NCI-H446 treated with DMSO at 0.1 percent for 48 hours (cell line): ENCODE measurements around the gene RGS14.
"Not testable (repeated sequence)": the region's sequence is repeated elsewhere in the genome, so short reads cannot be mapped to it uniquely, and the experiment has no call there.

Source experiments
- DNase-seq: peaks from one replicate; lab custom pipeline; 2025; lab: John Stamatoyannopoulos, UW

RGS14 gene

DNA sequence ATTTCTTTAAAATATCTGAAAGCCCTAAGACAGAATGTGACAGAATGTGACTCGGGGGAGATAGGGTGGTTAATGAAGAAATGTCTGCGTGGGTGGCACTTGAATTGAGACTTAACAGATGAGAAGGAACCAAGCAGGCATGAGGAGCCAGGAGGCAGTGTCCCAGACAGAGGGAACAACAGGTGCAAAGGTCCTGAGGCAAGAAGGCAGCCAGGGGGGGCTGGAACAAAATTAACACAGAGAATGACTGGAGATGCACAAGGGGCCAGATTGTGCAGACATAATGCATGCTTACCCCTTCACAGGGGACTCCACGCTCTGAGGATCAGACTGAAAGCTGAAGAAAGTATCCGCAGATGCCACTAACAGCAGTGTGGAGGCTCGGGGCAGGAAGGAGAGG, 8.0 kb upstream of the RGS14 start:
- DNase-seq, result no peak

GRCh38 chr5:177350776-177351391, 6.8 kb upstream of the RGS14 start:
- DNase-seq, result no peak

GRCh38 chr5:177351392-177352329, 6.1 kb upstream of the RGS14 start, which contains the start of gene LMAN2:
Gene LMAN2, minus strand, starts transcription at chr5:177351668. Its CDS starts 21 bp downstream, at chr5:177351647.
- DNase-seq, result peak; percentile 83

- no peak for DNase-seq
Observed at GRCh38 chr5:177353093-177353492, 4.6 kb upstream of the RGS14 start.

DNA sequence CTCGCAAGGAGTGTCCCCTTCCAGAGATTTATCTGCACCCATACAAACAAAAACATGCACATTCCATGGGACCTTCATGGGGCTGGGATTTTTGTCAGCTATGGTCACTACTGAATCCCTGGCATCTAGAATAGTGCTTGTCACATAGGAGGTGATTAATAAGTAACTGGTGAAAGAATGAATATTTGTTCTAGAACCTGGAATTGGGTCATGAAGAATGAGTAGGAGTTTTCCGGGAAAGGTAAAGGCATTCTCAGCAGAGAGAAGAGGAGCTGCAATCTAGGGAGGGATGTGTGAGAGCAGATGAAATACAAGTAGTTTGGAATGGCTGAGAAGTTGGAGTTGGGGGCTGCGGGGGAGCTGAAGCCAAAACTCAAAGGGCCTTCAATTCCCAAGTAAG, 3.5 kb upstream of the RGS14 start:
- no peak for DNase-seq

- no peak for DNase-seq
Observed at GRCh38 chr5:177354711-177355110, 3.0 kb upstream of the RGS14 start.

DNA sequence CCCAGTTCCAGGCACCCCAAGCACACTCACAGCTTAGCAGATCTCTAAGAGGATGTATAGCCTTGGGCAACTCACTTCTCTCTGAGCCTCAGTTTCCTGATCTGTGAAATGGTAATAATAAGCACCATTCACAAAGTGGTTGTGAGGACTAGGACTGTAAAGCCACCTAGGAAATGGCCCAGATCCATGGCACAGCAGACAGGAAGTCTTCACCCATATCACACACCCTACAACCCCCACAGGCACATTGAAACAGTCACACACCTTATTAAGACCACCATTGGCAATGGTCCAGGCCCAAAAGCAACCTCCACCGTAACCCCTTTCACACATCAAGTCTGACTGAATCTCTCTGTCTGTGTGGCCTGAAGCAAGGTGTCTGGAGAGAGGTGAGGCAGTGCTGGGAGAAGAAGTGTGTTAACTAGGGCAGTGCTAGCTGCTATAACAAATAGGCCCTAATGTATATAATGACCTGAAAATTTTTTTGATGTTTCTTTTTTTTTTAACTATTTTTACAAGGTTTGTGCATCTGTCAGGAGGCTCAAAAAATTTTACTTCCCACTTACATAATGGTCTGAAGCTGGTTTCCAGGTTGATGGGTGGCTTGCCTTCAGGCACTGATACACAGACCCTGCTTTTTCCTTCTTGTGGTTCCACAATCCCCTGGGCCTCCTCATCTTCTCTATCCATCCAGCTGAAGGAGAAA, 2.4 kb upstream of the RGS14 start:
- no peak for DNase-seq

- DNase-seq, result no peak
Observed at GRCh38 chr5:177355868-177356168, 1.9 kb upstream of the RGS14 start.

- DNase-seq, result no peak
Observed at GRCh38 chr5:177356746-177357145, 978 bp upstream of the RGS14 start.

- DNase-seq, result no peak
Observed at GRCh38 chr5:177357146-177357458, 622 bp upstream of the RGS14 start.

GRCh38 chr5:177358370-177358819, 671 bp downstream of the RGS14 start:
- no peak for DNase-seq

GRCh38 chr5:177359451-177359851, 1.7 kb downstream of the RGS14 start:
- no peak for DNase-seq

DNA sequence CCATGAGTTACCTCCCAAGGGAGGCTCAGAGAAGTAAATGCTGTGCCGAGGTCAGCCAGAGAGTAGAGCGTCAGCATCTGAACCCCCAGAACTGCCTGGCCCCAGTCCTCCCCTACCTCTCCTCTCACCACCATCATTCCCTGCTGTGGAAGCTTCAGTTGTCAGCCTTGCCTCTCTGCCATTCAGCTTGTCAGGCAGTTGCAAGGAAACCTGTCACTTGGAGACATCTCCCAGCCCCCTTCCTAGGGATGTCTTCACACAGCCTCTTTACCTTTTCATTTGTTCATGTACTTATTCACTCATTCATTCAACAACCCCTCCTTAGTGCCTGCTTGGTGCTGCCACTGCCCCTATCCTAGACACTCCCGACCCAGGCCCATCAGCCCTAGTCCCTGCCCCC, 2.1 kb downstream of the RGS14 start:
- no peak for DNase-seq

GRCh38 chr5:177360740-177361139, 3.0 kb downstream of the RGS14 start:
- DNase-seq, result not testable (repeated sequence)

GRCh38 chr5:177361418-177362291, 3.9 kb downstream of the RGS14 start:
- no peak for DNase-seq

DNA sequence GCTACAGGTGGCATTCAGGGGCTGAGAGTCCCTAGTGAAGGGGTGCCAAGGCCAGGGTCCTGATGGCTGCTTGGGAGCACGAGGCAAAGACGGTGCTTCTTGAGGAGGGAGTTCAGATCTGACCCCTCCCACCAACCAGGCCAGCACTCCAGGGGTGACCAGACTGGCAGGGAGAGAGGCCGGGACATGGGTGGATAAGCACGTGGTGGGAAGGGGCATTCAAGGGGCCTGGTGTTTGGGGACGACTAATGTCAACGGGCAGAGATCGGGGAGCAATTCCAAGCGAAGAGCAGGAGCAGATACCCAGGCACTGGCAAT, 4.5 kb downstream of the RGS14 start:
- DNase-seq, result no peak

DNA sequence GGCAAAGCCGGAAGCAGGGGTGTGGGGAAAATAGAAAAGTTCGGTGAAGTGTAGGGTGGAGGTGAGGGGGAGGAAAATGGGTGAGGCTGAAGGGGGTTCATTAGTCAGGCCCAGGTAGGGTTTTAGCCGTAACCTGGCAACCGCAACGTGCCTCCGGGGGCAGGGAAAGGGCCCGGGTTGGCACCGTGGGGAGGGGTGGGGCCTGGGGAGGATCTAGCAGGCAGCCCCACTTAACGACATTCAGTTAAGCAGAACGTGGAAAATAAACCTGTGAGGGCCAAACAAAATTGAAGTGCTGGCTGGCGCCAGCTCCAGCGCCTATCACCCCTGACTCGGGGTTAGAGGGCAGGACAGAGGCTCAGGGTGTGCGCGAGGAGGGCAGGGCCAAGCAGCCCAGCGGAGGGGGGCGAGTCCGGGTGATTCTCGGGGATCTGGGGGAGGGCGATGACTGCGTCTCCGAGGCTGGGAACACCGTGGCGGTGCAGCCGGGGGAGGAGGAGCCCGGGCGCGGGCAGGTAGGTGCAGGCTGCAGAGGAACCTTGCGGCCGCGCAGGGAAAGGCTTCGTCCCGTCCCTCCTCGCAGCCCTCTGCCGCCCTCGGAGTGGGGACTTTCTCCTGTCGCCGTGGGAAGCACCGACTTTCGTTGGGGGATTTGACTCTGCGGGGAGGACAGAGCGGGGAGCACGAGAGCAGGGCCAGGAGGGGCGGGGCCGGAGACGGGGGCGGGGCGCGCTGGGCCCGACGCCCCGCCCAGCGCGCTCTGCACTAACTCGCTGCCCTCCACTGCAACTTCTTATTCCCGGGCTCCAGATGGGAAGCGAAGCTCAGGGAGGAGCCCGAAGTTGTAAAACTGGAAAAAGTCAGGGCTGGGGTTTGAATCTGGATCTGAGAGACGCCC, 5.1 kb downstream of the RGS14 start:
- DNase-seq, result no peak

- DNase-seq, result no peak
Observed at GRCh38 chr5:177363565-177363964, 5.8 kb downstream of the RGS14 start.

DNA sequence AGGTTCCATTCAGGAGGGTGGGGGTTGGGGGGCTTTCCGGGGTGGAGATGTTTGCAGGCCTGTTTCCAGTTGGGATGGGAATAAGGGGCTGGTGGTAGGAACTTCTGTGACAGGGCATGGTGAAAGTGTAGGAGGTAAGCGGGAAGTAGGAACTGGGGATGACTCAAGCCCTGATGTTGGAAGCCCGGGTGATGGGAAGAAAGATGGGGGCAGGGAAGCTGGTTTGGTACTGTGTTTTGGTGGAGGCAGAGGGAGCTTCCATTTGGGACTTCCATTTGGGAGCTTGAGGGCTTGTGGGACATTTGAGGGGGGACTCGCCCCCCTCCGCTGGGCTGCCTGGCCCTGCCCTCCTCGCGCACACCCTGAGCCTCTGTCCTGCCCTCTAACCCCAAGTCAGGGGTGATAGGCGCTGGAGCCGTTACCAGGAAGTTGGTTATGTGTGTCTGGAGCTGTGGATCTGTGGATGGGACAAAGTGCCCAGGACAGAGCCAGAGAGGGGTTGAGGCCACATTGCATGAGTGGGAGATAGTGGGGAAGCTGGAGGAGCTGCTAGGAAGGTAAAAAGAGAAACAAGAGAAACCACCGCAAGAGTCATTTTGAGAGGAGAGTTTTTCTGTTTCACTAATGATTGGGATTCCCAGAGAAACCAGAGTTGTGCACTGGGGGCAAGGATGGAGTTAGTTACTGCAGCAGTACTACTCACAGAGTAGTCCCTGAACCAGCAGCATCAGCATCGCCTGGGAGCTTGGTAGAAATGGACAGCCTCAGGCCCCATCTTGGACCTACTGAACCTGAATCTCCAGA, 6.6 kb downstream of the RGS14 start:
- no peak for DNase-seq

DNA sequence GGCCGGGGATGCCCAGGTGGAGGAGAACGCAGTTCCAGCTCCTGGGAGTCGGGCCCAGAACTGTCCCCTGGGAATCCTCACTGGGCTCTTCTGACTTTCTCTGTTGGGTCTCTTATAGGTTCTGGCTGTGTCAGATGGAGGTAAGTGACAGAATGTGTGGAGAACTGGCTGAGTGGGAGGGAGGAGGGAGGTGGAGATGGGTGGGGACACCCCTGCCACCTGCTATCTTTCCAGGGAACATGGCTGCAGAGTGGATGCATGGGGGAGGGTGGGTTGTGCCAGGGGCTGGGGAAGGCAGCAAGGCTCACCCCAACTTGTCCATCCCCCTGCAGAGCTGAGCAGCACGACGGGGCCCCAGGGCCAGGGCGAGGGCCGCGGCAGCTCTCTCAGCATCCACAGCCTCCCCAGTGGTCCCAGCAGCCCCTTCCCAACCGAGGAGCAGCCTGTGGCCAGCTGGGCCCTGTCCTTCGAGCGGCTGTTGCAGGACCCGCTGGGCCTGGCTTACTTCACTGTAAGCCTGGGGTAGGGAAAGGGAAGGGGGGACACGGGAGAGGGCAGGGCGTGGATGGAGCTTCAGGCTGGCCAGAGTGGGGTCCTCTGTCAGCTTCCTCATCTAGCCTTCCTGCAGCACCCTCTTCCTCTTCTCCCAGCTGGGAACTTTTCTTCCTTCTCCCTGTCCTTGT, 8.3 kb downstream of the RGS14 start:
- DNase-seq, result no peak
